Fibroblast of skin of left quadriceps (primary cell): Measurements from ENCODE around the gene TPP1.

Experiments
- DNase-seq, 2 experiments: peaks; one replicate each; pipeline ENCODE4 v3.0.0-alpha.2; 2013; ENCODE audit warnings: low read depth in 2 of 2

Gene TPP1

GRCh38 chr11:6587360-6587953 is 31.8 kb downstream of the TPP1 start:
- no peak for DNase-seq

GRCh38 chr11:6586434-6587359 is 32.5 kb downstream of the TPP1 start:
- no peak for DNase-seq

- DNase-seq, result no peak
Measured at GRCh38 chr11:6584528-6584927, 34.7 kb downstream of the TPP1 start.

GRCh38 chr11:6583584-6583983 is 35.6 kb downstream of the TPP1 start:
- no peak for DNase-seq

- no peak for DNase-seq
Measured at GRCh38 chr11:6579681-6580080, 39.5 kb downstream of the TPP1 start.

GRCh38 chr11:6578134-6578533 is 41.1 kb downstream of the TPP1 start:
- no peak for DNase-seq

GRCh38 chr11:6576471-6577373 is 42.5 kb downstream of the TPP1 start:
- peak; percentile 84 for DNase-seq

GRCh38 chr11:6574816-6575715 is 44.2 kb downstream of the TPP1 start:
- no peak for DNase-seq

- DNase-seq, result peak; percentile 56 to 57
Measured at GRCh38 chr11:6572215-6572614, 47.0 kb downstream of the TPP1 start.

GRCh38 chr11:6571434-6572008 is 47.7 kb downstream of the TPP1 start:
- no peak for DNase-seq

GRCh38 chr11:6570691-6571427 is 48.4 kb downstream of the TPP1 start:
- DNase-seq, result no peak

- no peak for DNase-seq
Measured at GRCh38 chr11:6569706-6570105, 49.5 kb downstream of the TPP1 start.

GRCh38 chr11:6568191-6568918 is 50.9 kb downstream of the TPP1 start:
- DNase-seq, result peak; percentile 64 to 67

- DNase-seq, result no peak
Measured at GRCh38 chr11:6567371-6567745, 51.9 kb downstream of the TPP1 start.

GRCh38 chr11:6566704-6567370 is 52.4 kb downstream of the TPP1 start:
- DNase-seq, result no peak

- no peak for DNase-seq
Measured at GRCh38 chr11:6565988-6566703, 53.1 kb downstream of the TPP1 start.

GRCh38 chr11:6565325-6565724 is 53.9 kb downstream of the TPP1 start:
- no peak for DNase-seq

- no peak for DNase-seq
Measured at GRCh38 chr11:6563667-6564066, 55.6 kb downstream of the TPP1 start.
